Endothelial cell of umbilical vein (primary cell): ENCODE data around the gene SCRN3. TPM values are rescaled to one million over a fixed set of nuclear protein-coding genes. Genes with fewer than 3 reads are reported as not detected.
A peak's percentile ranks its signal among the peaks of the same experiment; 100 is the strongest.

Source experiments
- BruUV-seq: library from RNA; stranded (reverse); fragments of 400-500 nt; replicated peaks from 2 replicates; lab custom pipeline; 2021; lab: Mats Ljungman, UMichigan
- CTCF ChIA-PET: fragments of 300-600, 350-600 bp; sonication (Branson Sonifier 250); formaldehyde crosslinking; loops from one replicate; lab custom pipeline; 2021; ENCODE audit warnings: antibody characterized with exemption, inconsistent platforms; lab: Charles Lee
- POLR2A ChIA-PET: fragments of 300-600, 350-600 bp; sonication (Branson Sonifier 250); formaldehyde crosslinking; loops from one replicate; lab custom pipeline; 2021; ENCODE audit warnings: antibody characterized with exemption, inconsistent platforms; lab: Charles Lee
- DNase-seq: peaks from one replicate; pipeline ENCODE4 v3.0.0-alpha.2; 2011; ENCODE audit warnings: low read depth, low spot score
- FAIRE-seq: peaks from 2 replicates; lab custom pipeline; 2011; peaks lifted over from hg19 to GRCh38; lab: Jason Lieb, UNC
- H2AFZ ChIP-seq: 2 replicates; pipeline ENCODE4 v1.6.0; 2012; ENCODE audit warnings: low read depth, low read length, control low read depth, inconsistent platforms
- H3K27ac ChIP-seq: 2 replicates; pipeline ENCODE4 v1.5.1; 2011; ENCODE audit warnings: low read depth, mild to moderate bottlenecking, control low read depth, low read length, moderate library complexity; ENCODE audit not compliant: insufficient read depth
- H3K27me3 ChIP-seq, 2 experiments: 2 replicates each; pipeline versions ENCODE4 v1.6.0 to v1.6.1; 2011; ENCODE audit warnings: low read length in 2 of 2, mixed read lengths in 1 of 2; ENCODE audit not compliant: control insufficient read depth in 2 of 2, insufficient read depth in 2 of 2
- H3K36me3 ChIP-seq, 2 experiments: 2 replicates in 1 of 2; 3 replicates in 1 of 2; pipeline ENCODE4 v1.5.1; 2011; ENCODE audit warnings: low read length in 2 of 2, mild to moderate bottlenecking in 1 of 2, moderate library complexity in 1 of 2; ENCODE audit not compliant: control insufficient read depth in 2 of 2, insufficient read depth in 2 of 2; ENCODE audit errors: extremely low read depth in 1 of 2
- H3K4me1 ChIP-seq: 3 replicates; pipeline ENCODE4 v1.5.1; 2011; ENCODE audit warnings: mild to moderate bottlenecking, low read length; ENCODE audit not compliant: control insufficient read depth, insufficient read depth; ENCODE audit errors: extremely low read depth
- H3K4me2 ChIP-seq: 2 replicates; pipeline ENCODE4 v1.6.1; 2011; ENCODE audit warnings: low read length, control low read depth, mixed read lengths; ENCODE audit not compliant: insufficient read depth
- H3K4me3 ChIP-seq, 3 experiments: fragments of 200-600 bp in 1 of 3; sonication (generic), shearing (Covaris generic) in 1 of 3; replicated peaks in 1 of 3; 2 replicates each; pipeline ENCODE4 v1.5.1; 2011 to 2016; ENCODE audit warnings: control low read depth in 3 of 3, low read length in 3 of 3, mild to moderate bottlenecking in 2 of 3, inconsistent platforms in 1 of 3, low read depth in 1 of 3, moderate library complexity in 1 of 3; ENCODE audit not compliant: insufficient read depth in 1 of 3
- H3K79me2 ChIP-seq: 2 replicates; pipeline ENCODE4 v1.6.0; 2012; ENCODE audit warnings: low read length, inconsistent platforms; ENCODE audit not compliant: control insufficient read depth, insufficient read depth
- H3K9ac ChIP-seq: replicated peaks from 2 replicates; pipeline ENCODE3; 2011; ENCODE audit warnings: low read length, control low read depth; ENCODE audit not compliant: insufficient read depth; ENCODE audit errors: extremely low read depth
- H3K9me1 ChIP-seq: replicated peaks from 3 replicates; pipeline ENCODE4 v1.6.0; 2011; ENCODE audit warnings: mild to moderate bottlenecking, low read length; ENCODE audit not compliant: control insufficient read depth, insufficient read depth; ENCODE audit errors: extremely low read depth
- H3K9me3 ChIP-seq: replicated peaks from 2 replicates; pipeline ENCODE4 v1.5.1; 2012; ENCODE audit warnings: low read length, inconsistent platforms; ENCODE audit not compliant: control insufficient read depth, insufficient read depth
- H4K20me1 ChIP-seq: replicated peaks from 2 replicates; pipeline ENCODE3; 2011; ENCODE audit warnings: mild to moderate bottlenecking, low read length; ENCODE audit not compliant: control insufficient read depth, insufficient read depth; ENCODE audit errors: extremely low read depth
- EZH2 ChIP-seq: IDR thresholded peaks from 2 replicates; pipeline ENCODE4 v1.6.1; 2012; ENCODE audit warnings: borderline replicate concordance, low read depth, mild to moderate bottlenecking, moderate library complexity, low read length, inconsistent platforms; ENCODE audit not compliant: severe bottlenecking
- FOS ChIP-seq: IDR thresholded peaks from 2 replicates; pipeline ENCODE4 v1.6.1; 2011; ENCODE audit warnings: mild to moderate bottlenecking, low read length, moderate library complexity, borderline replicate concordance; ENCODE audit not compliant: insufficient read depth
- GATA2 ChIP-seq: IDR thresholded peaks from 2 replicates; pipeline ENCODE4 v1.7.0; 2011; ENCODE audit warnings: low read depth, mild to moderate bottlenecking, moderate library complexity, mixed read lengths, low read length; ENCODE audit not compliant: insufficient read length, insufficient read depth
- JUN ChIP-seq: IDR thresholded peaks from 2 replicates; pipeline ENCODE4 v1.6.1; 2011; ENCODE audit warnings: borderline replicate concordance, low read depth; ENCODE audit not compliant: insufficient read length, insufficient read depth
- MYC ChIP-seq: IDR thresholded peaks from one replicate; pipeline ENCODE4 v1.6.1; 2011; ENCODE audit warnings: mild to moderate bottlenecking, low read depth, low read length
- POLR2A ChIP-seq: IDR thresholded peaks from 2 replicates; pipeline ENCODE4 v1.6.1; 2012; ENCODE audit warnings: low read depth, mild to moderate bottlenecking, control low read depth, low read length
- POLR2AphosphoS5 ChIP-seq: IDR thresholded peaks from 2 replicates; pipeline ENCODE4 v1.6.1; 2012; ENCODE audit warnings: low read depth, mild to moderate bottlenecking, control low read depth, low read length, moderate library complexity; ENCODE audit not compliant: insufficient read depth
- dilution Hi-C: fragments of 300-500 bp; cut with MboI; formaldehyde crosslinking; loops from one replicate; pipeline ENCODE4 v1.15.0; 2019; ENCODE audit warnings: low sequenced_read_pairs; ENCODE audit not compliant: extremely low pct_ligation_motif_present
- intact Hi-C: fragments of 100-400 bp; cut with micrococcal nuclease; formaldehyde crosslinking; loops from one replicate; pipeline ENCODE4 v1.10.0; 2022
- polyA plus RNA-seq, 4 experiments: library from polyadenylated mRNA; depleted of rRNA in 3 of 4; stranded (reverse) in 3 of 4; unstranded in 1 of 4; fragments of >200 nt; gene quantifications; 2 replicates each; pipeline versions ENCODE4 v1.2.1 to v1.2.3, GENCODE V29; 2011 to 2012; ENCODE audit warnings: missing spikeins in 1 of 4
- total RNA-seq: library from RNA; stranded (reverse); gene quantifications from 2 replicates; pipeline ENCODE4 v1.2.3, GENCODE V29; 2021
- TF ChIP-seq, protein P1 (sequence below), 2 donors: IDR thresholded peaks; 1 replicate in 1 of 2; 2 replicates in 1 of 2; pipeline ENCODE4 v1.5.1; 2011; ENCODE audit warnings: low read length in 2 of 2, mild to moderate bottlenecking in 2 of 2, moderate library complexity in 2 of 2, control low read depth in 1 of 2, inconsistent platforms in 1 of 2, low read depth in 1 of 2; ENCODE audit not compliant: insufficient read depth in 1 of 2; ENCODE audit errors: extremely low read depth in 1 of 2
- TF ChIP-seq, protein P2 (sequence below): IDR thresholded peaks from 2 replicates; pipeline ENCODE4 v1.6.1; 2011; ENCODE audit not compliant: insufficient read depth, insufficient read length

Gene SCRN3
- total and polyA plus RNA-seq, 2 donors (not counting 3 experiments of a cell fraction or from before 2014, with no cell fraction given), result 10.7 to 24.0 TPM

DNA sequence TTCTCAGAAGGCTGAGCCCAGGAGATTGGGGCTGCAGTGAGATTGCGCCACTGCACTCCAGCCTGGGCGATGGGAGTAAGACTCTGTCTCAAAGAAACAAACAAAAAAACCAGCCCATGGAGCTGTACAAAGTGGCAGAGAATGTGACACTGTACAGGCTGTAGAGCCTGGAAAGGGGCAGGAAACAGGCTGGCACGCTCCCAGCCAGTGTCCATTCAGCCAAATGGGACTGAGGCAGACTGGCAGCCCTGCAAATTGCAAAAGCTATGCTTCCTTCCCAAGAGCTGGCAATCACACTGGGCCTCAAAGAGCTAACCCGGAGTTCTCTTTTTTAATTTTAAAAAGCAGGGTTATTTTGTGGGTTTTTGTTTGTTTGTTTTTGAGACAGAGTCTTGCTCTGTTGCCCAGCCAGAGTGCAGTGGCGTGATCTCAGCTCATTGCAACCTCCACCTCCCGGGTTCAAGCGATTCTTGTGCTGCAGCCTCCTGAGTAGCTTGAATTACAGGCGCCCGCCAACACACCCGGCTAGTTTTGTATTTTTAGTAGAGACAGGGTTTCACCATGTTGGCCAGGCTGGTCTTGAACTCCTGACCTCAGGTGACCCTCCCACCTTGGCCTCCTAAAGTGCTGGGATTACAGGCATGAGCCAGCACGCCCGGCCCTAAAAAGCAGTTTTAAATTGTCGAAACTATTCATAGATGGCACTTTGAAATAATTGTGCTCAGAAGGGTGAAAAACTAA lies 42.8 kb downstream of the SCRN3 start:
- no peaks in the 10 kb centered on the region for H3K9me1 ChIP-seq
- peaks cover 15% of the 10 kb centered on the region for H3K4me1 ChIP-seq
- H3K4me3 ChIP-seq, result no peak overlapping the region
- H3K9me3 ChIP-seq, result no peaks in the 10 kb centered on the region
- H3K79me2 ChIP-seq, result no peaks in the 10 kb centered on the region
- H3K27me3 ChIP-seq, result no peaks in the 10 kb centered on the region
- no peak overlapping the region for H3K9ac ChIP-seq
- FAIRE-seq (no peak), DNase-seq (peak; percentile 48)
- no peaks in the 10 kb centered on the region for H3K36me3 ChIP-seq
- ChIA-PET POLR2A (no interaction called here), CTCF (interaction anchor here (0.6 to 1.5 kb wide), 3 partner anchors 12 to 713 kb away, joined by 3 to 7 read pairs (median 3); no protein-coding TSS in a partner anchor)
- TF ChIP-seq GATA2 (no peak), JUN (no peak), FOS (no peak), EZH2 (no peak), POLR2AphosphoS5 (no peak), MYC (no peak), POLR2A (no peak)
- TF ChIP-seq, protein P1, sequence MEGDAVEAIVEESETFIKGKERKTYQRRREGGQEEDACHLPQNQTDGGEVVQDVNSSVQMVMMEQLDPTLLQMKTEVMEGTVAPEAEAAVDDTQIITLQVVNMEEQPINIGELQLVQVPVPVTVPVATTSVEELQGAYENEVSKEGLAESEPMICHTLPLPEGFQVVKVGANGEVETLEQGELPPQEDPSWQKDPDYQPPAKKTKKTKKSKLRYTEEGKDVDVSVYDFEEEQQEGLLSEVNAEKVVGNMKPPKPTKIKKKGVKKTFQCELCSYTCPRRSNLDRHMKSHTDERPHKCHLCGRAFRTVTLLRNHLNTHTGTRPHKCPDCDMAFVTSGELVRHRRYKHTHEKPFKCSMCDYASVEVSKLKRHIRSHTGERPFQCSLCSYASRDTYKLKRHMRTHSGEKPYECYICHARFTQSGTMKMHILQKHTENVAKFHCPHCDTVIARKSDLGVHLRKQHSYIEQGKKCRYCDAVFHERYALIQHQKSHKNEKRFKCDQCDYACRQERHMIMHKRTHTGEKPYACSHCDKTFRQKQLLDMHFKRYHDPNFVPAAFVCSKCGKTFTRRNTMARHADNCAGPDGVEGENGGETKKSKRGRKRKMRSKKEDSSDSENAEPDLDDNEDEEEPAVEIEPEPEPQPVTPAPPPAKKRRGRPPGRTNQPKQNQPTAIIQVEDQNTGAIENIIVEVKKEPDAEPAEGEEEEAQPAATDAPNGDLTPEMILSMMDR (IDR thresholded peaks at IDR 0.05; ENCODE audit: extremely low read depth in 1 of 2, insufficient read depth in 1 of 2, low read depth in 1 of 2, low read length in 2 of 2), result no peak
- TF ChIP-seq, protein P2, sequence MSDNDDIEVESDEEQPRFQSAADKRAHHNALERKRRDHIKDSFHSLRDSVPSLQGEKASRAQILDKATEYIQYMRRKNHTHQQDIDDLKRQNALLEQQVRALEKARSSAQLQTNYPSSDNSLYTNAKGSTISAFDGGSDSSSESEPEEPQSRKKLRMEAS, result no peak
- H3K4me2 ChIP-seq, result no peak overlapping the region
- no peaks in the 10 kb centered on the region for H4K20me1 ChIP-seq
- dilution Hi-C loops, result no loop called here
- intact Hi-C loops, result no loop called here
- no TSS peak for BruUV-seq
- no peak overlapping the region for H2AFZ ChIP-seq
- no peak overlapping the region for H3K27ac ChIP-seq
